ENCODE results near the gene CHPF.

Gene CHPF

GRCh38 chr2:219517954-219518778, 25.4 kb downstream of the CHPF start:
- no peak overlapping the region for H2BK15ac ChIP-seq (ENCODE audit: low read length)
- H3K4me2 ChIP-seq (ENCODE audit: insufficient read depth, low read length, poor library complexity, severe bottlenecking), result no peak overlapping the region
- H2BK12ac ChIP-seq (ENCODE audit: low read length), result no peak overlapping the region
- no peaks in the 10 kb centered on the region for H3K79me1 ChIP-seq (ENCODE audit: low read depth, low read length)
- no peak overlapping the region for H3K9ac ChIP-seq (ENCODE audit: low read depth, low read length, poor library complexity)
- WGBS, 2 donors (ENCODE audit: extremely low coverage in 2 of 2, insufficient read length in 2 of 2, insufficient replicate concordance in 1 of 2), result no CpG with 5 or more reads among the region's 10 CpGs
- H4K8ac ChIP-seq (ENCODE audit: low read depth, low read length), result no peak overlapping the region
- peak overlapping the region; percentile 16 for H3K23ac ChIP-seq (ENCODE audit: low read depth, low read length, poor library complexity)
- no peak overlapping the region for H3K4ac ChIP-seq (ENCODE audit: low read length)
- H3K4me1 ChIP-seq (ENCODE audit: control insufficient read depth in 2 of 2, insufficient read depth in 1 of 2, low read depth in 1 of 2, low read length in 2 of 2), result peaks cover 28 to 30% of the 10 kb centered on the region in 2 donors
- H3K27me3 ChIP-seq (ENCODE audit: control insufficient read depth in 3 of 3, insufficient read depth in 3 of 3, low read depth in 1 of 3, low read length in 3 of 3), result peaks cover under 1 to 81% (median 37%) of the 10 kb centered on the region in 3 experiments
- no peaks in the 10 kb centered on the region for H3K36me3 ChIP-seq (replicated peaks in 1 of 2; ENCODE audit: control insufficient read depth in 2 of 2, insufficient read depth in 2 of 2, low read length in 2 of 2)
- H3K14ac ChIP-seq (ENCODE audit: low read length), result no peak overlapping the region
- no peak overlapping the region for H2BK120ac ChIP-seq (ENCODE audit: low read depth, low read length)
- no peak for DNase-seq (ENCODE audit: low spot score)
- H4K91ac ChIP-seq (ENCODE audit: low read depth, low read length, poor library complexity), result no peak overlapping the region
- H2AFZ ChIP-seq (ENCODE audit: low read length), result no peak overlapping the region
- no peak overlapping the region for H2BK5ac ChIP-seq (ENCODE audit: low read length)
- no peak overlapping the region for H3K18ac ChIP-seq (ENCODE audit: low read length)
- H3K4me3 ChIP-seq (ENCODE audit: low read length in 2 of 2), result no peak overlapping the region
- no peaks in the 10 kb centered on the region for H3K9me3 ChIP-seq (replicated peaks in 1 of 2; ENCODE audit: control insufficient read depth in 2 of 2, insufficient read depth in 1 of 2, low read depth in 1 of 2, low read length in 2 of 2)
- H2AK5ac ChIP-seq (ENCODE audit: low read depth, low read length), result no peak overlapping the region
- no peak overlapping the region for H3K27ac ChIP-seq (replicated peaks; ENCODE audit: low read length)

- Histone ChIP-seq H3K27me3 (ENCODE audit: control insufficient read depth in 3 of 3, insufficient read depth in 3 of 3, low read depth in 1 of 3, low read length in 3 of 3) (peaks cover 0 to 90% (median 35%) of the 10 kb centered on the region in 3 experiments), H3K27ac (replicated peaks; ENCODE audit: low read length) (no peak overlapping the region), H4K8ac (ENCODE audit: low read depth, low read length) (no peak overlapping the region), H3K18ac (ENCODE audit: low read length) (peak overlapping the region; percentile 8), H3K4me2 (ENCODE audit: insufficient read depth, low read length, poor library complexity, severe bottlenecking) (no peak overlapping the region), H2AFZ (ENCODE audit: low read length) (no peak overlapping the region), H3K9ac (ENCODE audit: low read depth, low read length, poor library complexity) (no peak overlapping the region), H2BK120ac (ENCODE audit: low read depth, low read length) (no peak overlapping the region), H3K4ac (ENCODE audit: low read length) (no peak overlapping the region), H2BK15ac (ENCODE audit: low read length) (no peak overlapping the region), H2BK12ac (ENCODE audit: low read length) (no peak overlapping the region), H3K4me3 (ENCODE audit: low read length in 2 of 2) (no peak overlapping the region), H3K79me1 (ENCODE audit: low read depth, low read length) (no peaks in the 10 kb centered on the region), H2AK5ac (ENCODE audit: low read depth, low read length) (peak overlapping the region; percentile 30), H3K4me1 (ENCODE audit: control insufficient read depth in 2 of 2, insufficient read depth in 1 of 2, low read depth in 1 of 2, low read length in 2 of 2) (peaks cover 31% of the 10 kb centered on the region in 2 donors), H3K36me3 (replicated peaks in 1 of 2; ENCODE audit: control insufficient read depth in 2 of 2, insufficient read depth in 2 of 2, low read length in 2 of 2) (no peaks in the 10 kb centered on the region), H4K91ac (ENCODE audit: low read depth, low read length, poor library complexity) (no peak overlapping the region), H3K23ac (ENCODE audit: low read depth, low read length, poor library complexity) (no peak overlapping the region), H3K14ac (ENCODE audit: low read length) (no peak overlapping the region), H2BK5ac (ENCODE audit: low read length) (no peak overlapping the region), H3K9me3 (replicated peaks in 1 of 2; ENCODE audit: control insufficient read depth in 2 of 2, insufficient read depth in 1 of 2, low read depth in 1 of 2, low read length in 2 of 2) (no peaks in the 10 kb centered on the region)
- no CpG with 5 or more reads among the region's 7 CpGs for WGBS, 2 donors (ENCODE audit: extremely low coverage in 2 of 2, insufficient read length in 2 of 2, insufficient replicate concordance in 1 of 2)
- DNase-seq (ENCODE audit: low spot score), result no peak
Measured at GRCh38 chr2:219516888-219517287, 26.7 kb downstream of the CHPF start.

- Histone ChIP-seq H3K36me3 (replicated peaks in 1 of 2; ENCODE audit: control insufficient read depth in 2 of 2, insufficient read depth in 2 of 2, low read length in 2 of 2) (no peaks in the 10 kb centered on the region), H2BK12ac (ENCODE audit: low read length) (peak overlapping the region; percentile 82), H2AK5ac (ENCODE audit: low read depth, low read length) (peak overlapping the region; percentile 85), H3K9me3 (replicated peaks in 1 of 2; ENCODE audit: control insufficient read depth in 2 of 2, insufficient read depth in 1 of 2, low read depth in 1 of 2, low read length in 2 of 2) (peaks cover 0 to 2% of the 10 kb centered on the region in 2 donors), H3K14ac (ENCODE audit: low read length) (peak overlapping the region; percentile 6), H3K4me1 (ENCODE audit: control insufficient read depth in 2 of 2, insufficient read depth in 1 of 2, low read depth in 1 of 2, low read length in 2 of 2) (peaks cover 25 to 26% of the 10 kb centered on the region in 2 donors), H3K4me3 (ENCODE audit: low read length in 2 of 2) (no peak overlapping the region), H3K9ac (ENCODE audit: low read depth, low read length, poor library complexity) (no peak overlapping the region), H3K23ac (ENCODE audit: low read depth, low read length, poor library complexity) (peak overlapping the region; percentile 91), H4K91ac (ENCODE audit: low read depth, low read length, poor library complexity) (no peak overlapping the region), H3K4ac (ENCODE audit: low read length) (no peak overlapping the region), H2AFZ (ENCODE audit: low read length) (no peak overlapping the region), H2BK15ac (ENCODE audit: low read length) (no peak overlapping the region), H3K18ac (ENCODE audit: low read length) (peak overlapping the region; percentile 24), H2BK5ac (ENCODE audit: low read length) (no peak overlapping the region), H3K4me2 (ENCODE audit: insufficient read depth, low read length, poor library complexity, severe bottlenecking) (no peak overlapping the region), H3K27me3 (ENCODE audit: control insufficient read depth in 3 of 3, insufficient read depth in 3 of 3, low read depth in 1 of 3, low read length in 3 of 3) (peaks cover 0 to 91% (median 32%) of the 10 kb centered on the region in 3 experiments), H3K79me1 (ENCODE audit: low read depth, low read length) (no peaks in the 10 kb centered on the region), H2BK120ac (ENCODE audit: low read depth, low read length) (no peak overlapping the region), H3K27ac (replicated peaks; ENCODE audit: low read length) (no peak overlapping the region), H4K8ac (ENCODE audit: low read depth, low read length) (no peak overlapping the region)
- no peak for DNase-seq (ENCODE audit: low spot score)
- WGBS, 2 donors (ENCODE audit: extremely low coverage in 2 of 2, insufficient read length in 2 of 2, insufficient replicate concordance in 1 of 2), result no CpG with 5 or more reads among the region's 17 CpGs
Measured at GRCh38 chr2:219515874-219516629, 27.6 kb downstream of the CHPF start.

GRCh38 chr2:219514836-219515235, 28.8 kb downstream of the CHPF start:
- Histone ChIP-seq H3K18ac (ENCODE audit: low read length) (peak overlapping the region; percentile 55), H3K9ac (ENCODE audit: low read depth, low read length, poor library complexity) (no peak overlapping the region), H2BK15ac (ENCODE audit: low read length) (peak overlapping the region; percentile 59), H3K79me1 (ENCODE audit: low read depth, low read length) (no peaks in the 10 kb centered on the region), H4K91ac (ENCODE audit: low read depth, low read length, poor library complexity) (no peak overlapping the region), H4K8ac (ENCODE audit: low read depth, low read length) (no peak overlapping the region), H3K4me2 (ENCODE audit: insufficient read depth, low read length, poor library complexity, severe bottlenecking) (no peak overlapping the region), H3K4me3 (ENCODE audit: low read length in 2 of 2) (no peak overlapping the region), H2AFZ (ENCODE audit: low read length) (no peak overlapping the region), H3K9me3 (replicated peaks in 1 of 2; ENCODE audit: control insufficient read depth in 2 of 2, insufficient read depth in 1 of 2, low read depth in 1 of 2, low read length in 2 of 2) (peaks cover 0 to 2% of the 10 kb centered on the region in 2 donors), H3K36me3 (replicated peaks in 1 of 2; ENCODE audit: control insufficient read depth in 2 of 2, insufficient read depth in 2 of 2, low read length in 2 of 2) (no peaks in the 10 kb centered on the region), H3K4ac (ENCODE audit: low read length) (no peak overlapping the region), H2BK5ac (ENCODE audit: low read length) (peak overlapping the region; percentile 88), H2AK5ac (ENCODE audit: low read depth, low read length) (peak overlapping the region; percentile 85), H3K14ac (ENCODE audit: low read length) (peak overlapping the region; percentile 4), H2BK120ac (ENCODE audit: low read depth, low read length) (no peak overlapping the region), H2BK12ac (ENCODE audit: low read length) (peak overlapping the region; percentile 97), H3K27ac (replicated peaks; ENCODE audit: low read length) (no peak overlapping the region), H3K23ac (ENCODE audit: low read depth, low read length, poor library complexity) (peak overlapping the region; percentile 70), H3K27me3 (ENCODE audit: control insufficient read depth in 3 of 3, insufficient read depth in 3 of 3, low read depth in 1 of 3, low read length in 3 of 3) (peaks cover 0 to 82% (median 33%) of the 10 kb centered on the region in 3 experiments), H3K4me1 (ENCODE audit: control insufficient read depth in 2 of 2, insufficient read depth in 1 of 2, low read depth in 1 of 2, low read length in 2 of 2) (peaks cover 26 to 34% of the 10 kb centered on the region in 2 donors)
- no peak for DNase-seq (ENCODE audit: low spot score)
- WGBS, 2 donors (ENCODE audit: extremely low coverage in 2 of 2, insufficient read length in 2 of 2, insufficient replicate concordance in 1 of 2), result no CpG with 5 or more reads among the region's 21 CpGs
